GM18867 (cell line): ENCODE results near the gene PIK3R5.

ENCODE experiments used
- ATAC-seq: cut with Tn5 transposase; IDR thresholded peaks from one replicate; pipeline ENCODE4 v1.9.1; 2021; ENCODE audit warnings: mild to moderate bottlenecking, moderate library complexity; ENCODE audit not compliant: unreplicated experiment

The PIK3R5 gene

DNA sequence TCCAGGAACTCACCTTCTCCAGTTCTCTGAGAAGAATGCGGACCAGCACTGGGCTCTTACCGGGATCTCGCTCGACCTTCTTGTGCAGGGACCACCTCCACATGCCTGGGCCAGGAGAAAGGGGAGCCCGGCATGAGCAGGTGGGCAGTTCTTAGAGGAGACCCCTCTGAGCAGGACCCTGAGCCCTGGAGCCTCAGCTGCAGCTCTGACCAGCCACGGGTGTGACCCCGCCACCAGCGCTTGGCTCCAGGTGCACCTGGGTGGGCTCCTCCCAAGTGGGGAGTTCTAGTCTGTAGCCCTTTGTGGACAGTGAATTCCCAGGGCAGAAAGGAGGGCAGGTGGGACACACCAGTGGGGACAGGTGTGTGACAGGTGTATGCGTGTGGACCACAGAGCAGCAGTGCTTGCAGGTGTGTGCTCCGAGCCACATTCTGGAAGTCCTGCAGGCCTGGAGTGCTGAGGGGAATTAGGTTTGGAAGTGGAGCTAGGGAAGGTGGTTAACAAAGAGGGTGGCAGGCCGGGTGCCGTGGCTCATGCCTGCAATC, 126.9 kb downstream of the PIK3R5 start:
- no peak for ATAC-seq

DNA sequence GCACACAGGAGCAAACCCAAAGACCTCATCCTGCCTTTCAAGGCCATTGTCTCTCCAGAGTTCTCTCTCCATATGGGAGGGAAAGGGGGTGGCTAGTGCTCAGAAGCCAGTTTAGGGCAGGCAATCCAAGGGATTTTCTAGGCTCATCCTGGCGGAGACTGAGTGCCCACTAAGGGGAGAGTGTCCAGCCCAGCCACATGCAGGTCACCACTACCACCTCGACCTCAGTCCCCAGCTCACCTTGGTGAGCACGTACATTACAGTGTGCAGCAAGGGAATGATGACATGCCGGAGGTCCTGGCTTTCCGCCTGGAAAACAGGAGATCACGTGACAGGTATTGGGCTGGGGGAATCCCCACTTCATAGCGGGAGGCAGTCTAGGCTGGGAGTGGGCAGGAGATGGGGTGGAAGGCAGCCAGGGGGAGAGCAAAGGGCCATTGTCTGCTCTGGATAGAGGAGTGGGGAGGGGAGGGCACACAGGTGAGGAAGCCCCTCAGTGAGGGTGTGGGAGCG, 127.9 kb downstream of the PIK3R5 start:
- ATAC-seq = no peak

DNA sequence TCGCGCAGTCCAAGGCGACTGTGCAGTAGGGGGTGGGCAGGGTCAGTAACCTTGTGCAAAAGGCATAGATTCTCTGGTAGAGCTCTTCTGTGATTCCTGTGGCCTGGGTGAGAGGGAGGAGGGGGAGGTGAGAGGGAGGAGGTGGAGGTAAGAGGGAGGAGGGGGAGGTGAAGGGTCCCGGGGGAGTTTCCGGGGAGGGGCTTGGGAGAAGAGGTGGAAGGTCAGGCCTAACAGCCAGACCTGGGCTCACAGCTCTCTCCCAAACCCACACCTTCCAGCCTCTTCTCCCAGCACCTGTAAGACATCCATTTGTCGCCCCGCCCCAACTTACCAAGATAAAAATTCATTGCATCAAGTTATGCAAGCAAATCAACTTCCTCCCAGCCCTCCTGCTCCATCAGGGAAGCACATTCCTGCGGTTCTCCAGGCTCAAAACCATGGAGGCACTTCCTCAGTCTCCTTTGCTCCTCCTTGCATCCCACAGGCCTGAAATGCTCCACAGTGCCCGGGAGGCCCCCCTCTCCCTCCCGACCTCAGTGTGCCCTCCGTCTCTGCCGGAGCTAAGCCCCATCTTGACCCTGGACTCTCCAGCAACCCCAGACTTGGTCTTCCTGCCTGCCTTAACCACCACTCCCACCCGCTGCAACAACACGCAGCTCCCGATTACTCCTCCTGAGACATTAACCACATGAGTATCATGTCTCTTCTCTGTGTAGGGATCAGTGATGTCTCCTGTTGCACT, 128.5 kb downstream of the PIK3R5 start:
- no peak for ATAC-seq

DNA sequence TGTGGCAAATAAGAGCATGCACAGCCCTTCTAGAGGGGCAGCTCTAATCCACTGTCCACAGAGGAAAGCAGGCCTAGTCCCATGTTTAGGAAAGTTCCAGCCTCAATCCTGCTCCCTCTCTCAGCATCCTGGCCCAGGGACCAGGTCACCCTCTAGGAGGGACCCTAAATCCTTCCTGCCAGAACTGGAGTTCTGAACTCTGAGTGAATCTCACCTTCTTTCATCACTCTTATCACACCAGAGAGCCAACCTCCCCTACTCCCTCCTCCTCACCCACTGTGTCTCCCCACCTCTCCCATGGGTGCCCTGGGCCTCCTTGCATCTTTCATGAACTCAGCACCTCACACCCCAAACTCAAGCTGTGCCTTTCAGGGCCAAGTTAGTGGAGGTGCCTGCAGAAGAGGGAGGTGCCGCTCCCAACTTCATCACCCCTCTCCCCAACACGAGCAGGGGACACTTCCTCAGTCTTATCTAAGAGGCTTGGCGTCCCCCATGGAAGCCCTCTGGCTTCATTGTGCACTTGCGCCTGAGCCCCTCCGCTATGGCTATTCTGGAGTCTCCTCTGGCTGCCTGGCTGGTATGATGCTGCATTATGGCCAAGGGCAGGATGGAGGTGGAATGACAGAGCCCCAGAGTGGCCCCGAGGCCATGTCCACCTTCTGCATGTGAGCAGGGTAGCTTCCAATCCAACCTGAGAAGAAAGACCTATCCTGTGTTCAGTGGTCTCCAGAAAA, 129.7 kb downstream of the PIK3R5 start:
- ATAC-seq = no peak

DNA sequence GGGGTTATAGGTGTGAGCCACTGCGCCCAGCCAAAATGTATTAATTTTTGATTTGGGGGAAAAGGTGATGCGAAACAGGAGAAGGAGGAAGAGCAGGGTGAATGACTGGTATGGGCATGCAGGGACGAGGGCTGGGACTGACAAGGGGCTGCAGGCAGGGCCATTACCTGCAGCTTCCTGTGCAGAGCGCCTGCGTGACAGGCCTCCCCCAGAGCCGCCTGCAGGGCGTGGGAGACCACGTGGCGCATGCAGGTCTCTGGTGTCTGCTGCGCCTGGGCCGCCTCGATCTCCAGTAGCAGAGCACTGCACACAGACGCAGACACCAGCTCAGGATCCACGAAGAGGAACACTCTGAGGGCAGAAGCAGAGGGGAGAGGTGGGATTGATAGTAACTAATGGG, 130.4 kb downstream of the PIK3R5 start:
- ATAC-seq = no peak

- ATAC-seq = no peak
These were observed 132.7 kb downstream of the PIK3R5 start for GRCh38 chr17:8832711-8833352.

DNA sequence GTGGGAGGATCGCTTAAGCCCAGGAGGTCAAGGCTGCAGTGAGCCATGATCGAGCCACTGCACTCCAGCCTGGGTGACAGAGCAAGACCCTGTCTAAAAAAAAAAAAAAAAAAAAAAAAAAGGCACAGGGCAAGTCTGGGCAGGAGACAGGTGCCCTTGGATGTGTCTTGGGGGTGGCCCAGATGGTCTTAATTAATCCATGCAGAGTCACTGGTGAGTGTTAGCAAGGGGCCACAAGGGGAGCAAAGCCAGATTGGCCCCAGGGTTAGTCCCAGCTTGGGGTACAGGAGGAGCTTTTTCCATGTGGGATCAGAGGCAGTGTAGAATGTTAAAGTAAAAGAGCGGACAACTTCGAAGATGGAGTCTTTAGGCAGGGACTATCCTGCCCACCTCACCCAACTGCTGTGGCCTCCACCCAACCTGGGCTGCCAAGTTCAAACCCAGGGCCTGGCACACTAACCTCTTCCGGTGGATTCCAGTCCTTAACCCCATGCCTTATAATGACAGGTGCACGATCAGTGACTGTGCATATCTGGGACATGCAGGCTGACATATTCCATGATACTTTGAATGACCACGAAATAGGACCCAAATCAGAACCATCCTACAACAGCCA, 134.2 kb downstream of the PIK3R5 start:
- ATAC-seq = no peak

GRCh38 chr17:8830141-8830540, 135.4 kb downstream of the PIK3R5 start:
- no peak for ATAC-seq

DNA sequence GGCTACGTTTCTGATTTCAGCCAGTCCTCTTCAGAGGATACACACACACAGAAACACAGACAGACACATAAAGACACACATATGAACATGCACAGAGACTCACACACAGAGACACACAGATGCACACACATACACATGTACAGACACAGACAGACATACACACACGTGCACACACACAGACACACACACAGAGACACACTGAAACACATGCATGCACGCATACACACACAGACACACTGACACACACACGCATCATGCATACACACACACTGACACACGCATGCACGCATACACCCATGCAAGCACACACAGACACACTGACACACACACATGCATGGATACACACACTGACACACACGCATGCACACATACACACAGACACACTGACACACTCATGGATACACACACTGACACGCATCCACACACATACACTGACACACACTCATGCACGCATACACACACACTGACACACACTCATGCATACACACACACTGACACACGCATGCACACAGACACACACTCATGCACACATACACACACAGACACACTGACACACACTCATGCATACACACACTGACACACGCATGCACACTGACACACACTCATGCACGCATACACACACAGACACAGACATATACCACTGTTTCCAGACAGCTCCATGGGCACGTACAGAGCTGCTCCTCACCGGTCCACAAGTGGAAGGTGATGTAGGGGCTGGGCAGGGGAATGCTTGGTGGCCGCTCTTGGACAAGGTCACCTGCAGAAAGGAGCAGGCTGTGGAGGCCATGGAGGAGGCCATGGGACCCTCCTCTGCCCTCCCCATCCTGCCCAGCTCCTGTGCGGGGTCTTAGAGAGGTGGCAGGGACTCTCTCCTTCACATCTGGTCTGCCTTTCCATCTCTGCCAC, 136.2 kb downstream of the PIK3R5 start:
- ATAC-seq = no peak
